Suppressor macrophage (primary cell): ENCODE results near the gene CERK.
A peak's percentile ranks its signal among the peaks of the same experiment; 100 is the strongest.

ENCODE experiments used
- DNase-seq, 4 experiments: peaks; one replicate each; pipeline ENCODE4 v3.0.0-alpha.2; 2020 to 2022

Gene CERK

DNA sequence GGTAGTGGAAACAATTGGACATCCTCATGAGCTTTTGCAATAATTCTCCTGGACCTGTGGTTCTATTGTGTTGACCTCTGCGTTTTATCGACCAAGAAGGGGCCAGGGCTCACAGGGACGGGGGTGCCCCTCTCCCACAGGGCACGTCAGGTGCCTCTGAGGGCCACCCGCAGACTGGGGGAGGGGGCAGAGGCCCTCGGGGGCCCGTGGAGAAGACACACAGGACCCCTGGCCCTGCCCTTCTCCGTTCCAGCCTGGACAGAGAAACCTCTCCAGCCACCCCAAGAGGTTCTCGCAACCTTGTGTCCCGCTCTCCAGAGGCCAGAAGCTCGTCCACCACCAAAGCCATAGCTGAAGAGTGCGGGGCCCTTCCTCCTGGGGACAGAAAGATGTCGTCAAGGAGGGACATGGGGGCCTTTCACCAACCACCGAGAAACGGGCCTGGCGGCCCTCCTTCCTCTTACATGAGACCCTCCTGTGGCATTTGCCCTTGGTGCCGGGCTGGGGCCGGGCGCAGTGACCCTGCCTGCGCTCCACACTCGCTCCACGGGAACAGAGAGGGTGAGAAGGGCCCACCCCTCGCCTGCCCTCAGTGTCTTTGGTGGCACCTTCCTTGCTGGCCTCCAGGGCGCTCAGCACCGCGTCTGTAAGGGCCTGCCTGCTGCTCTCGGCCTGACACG lies 60.6 kb downstream of the CERK start:
- no peak for DNase-seq

DNA sequence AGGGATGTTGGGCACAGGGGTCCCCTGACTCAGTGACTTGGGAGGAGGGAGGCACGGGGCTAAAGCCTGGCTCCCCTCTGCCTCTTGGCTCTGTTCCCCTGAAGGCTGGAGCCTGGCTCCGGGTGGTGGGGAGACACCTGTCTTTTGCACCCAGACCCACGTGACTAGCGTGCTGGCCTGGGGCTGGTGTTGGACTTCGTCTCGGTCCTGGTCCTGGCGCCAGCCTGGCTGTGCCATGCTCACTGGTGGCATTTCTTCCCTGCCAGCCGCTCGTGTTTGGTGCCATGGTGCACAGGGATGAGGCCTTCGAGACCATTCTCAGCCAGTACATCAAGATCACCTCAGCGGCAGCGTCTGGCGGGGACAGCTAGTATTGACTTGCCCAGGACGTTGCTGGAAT lies 61.2 kb downstream of the CERK start:
- DNase-seq = no peak

DNA sequence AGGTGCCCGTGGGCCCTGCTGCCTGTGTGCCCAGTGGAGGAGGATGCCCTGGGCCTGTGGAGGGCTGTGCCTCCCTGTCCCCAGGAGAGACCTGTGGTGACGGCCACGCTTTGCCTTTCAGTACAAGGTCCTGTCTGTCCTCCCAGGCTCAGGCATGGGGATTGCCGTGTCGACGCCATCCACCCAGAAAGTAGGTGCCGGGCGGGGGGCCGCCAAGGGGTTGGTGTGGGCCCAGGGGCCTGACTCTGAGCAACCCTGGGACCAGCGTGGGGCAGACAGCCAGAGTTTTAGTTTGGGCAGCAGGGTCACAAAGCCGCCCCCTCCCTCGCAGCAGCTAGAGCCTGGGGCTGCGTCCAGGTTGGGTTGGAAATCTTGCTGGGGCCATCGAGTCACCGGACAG lies 61.6 kb downstream of the CERK start:
- DNase-seq = no peak

DNA sequence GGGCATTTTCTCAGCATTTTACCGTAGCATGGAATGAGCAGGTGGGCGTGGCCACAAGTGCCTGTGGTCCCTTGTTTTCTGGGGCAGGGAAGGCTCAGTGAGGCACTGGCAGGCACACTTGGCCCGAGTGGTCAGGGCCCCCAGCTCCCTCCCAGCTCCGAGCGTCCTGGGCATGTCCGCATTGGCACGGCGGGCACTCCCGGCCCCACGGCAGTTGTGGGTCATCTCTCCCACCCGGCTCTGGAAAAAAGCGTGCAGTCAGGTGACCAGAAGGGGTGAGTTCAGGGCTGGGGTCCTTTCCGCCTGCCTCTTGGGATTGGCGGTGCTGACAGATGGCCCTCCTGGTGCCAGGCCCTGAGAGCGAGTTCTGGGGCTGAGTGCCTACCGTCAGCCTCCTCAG lies 62.1 kb downstream of the CERK start:
- DNase-seq = no peak

DNA sequence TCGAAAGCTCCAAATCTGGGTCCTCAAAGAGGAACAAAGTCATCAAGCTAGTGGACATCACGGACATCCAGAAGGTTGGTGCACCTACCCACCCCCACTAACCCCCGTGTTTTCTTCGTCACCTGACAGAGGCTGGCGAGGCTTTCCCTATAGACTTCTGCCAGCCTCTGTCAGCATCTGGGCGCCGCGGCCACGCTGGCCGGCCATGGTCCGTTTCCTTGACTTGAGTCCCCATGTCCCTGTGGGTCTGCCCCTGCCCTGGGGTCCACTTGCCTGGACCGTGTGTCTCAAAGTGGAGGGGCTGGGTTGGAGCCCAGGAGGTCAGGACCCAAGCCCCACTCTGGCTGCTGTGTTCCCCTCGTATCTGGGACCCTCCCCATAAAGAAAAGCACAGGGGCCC lies 62.6 kb downstream of the CERK start:
- DNase-seq = no peak

DNA sequence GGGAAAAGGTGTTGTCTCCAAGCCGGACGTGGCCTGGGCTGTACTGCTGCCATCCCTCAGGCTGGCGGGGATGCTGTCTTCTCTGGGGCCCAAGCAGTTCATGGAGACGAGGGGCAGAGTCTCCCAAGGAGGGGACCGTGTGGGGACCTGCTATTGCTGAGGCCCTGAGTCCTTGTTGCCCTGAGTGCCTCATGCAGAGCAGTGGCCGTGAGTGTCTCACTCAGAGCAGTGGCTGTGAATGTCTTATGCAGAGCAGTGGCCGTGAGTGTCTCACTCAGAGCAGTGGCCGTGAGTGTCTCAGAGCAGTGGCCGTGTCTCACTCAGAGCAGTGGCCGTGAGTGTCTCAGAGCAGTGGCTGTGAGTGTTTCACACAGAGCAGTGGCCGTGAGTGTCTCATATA lies 63.1 kb downstream of the CERK start:
- DNase-seq = no peak

DNA sequence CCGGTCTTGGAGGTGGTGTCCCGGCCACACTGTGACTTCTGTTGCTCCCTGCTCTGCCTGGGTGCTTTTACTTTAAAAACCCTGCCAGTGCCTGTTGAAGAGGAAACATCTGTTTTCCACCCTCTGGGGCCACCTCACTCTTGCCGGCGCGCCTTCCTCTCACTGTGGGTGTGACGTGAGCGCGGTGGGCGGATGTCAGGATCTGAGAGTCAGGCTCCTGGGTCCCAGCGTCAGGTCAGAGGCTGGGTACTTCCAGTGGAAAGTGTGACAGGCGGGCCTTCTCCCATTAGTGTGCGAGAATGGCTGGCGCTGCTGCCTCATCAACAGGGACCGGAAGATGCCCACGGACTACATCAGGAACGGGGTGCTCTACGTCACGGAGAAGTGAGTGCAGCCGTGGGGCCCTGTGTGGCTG lies 63.7 kb downstream of the CERK start:
- peak; percentile 76 to 98 (median 94) for DNase-seq

DNA sequence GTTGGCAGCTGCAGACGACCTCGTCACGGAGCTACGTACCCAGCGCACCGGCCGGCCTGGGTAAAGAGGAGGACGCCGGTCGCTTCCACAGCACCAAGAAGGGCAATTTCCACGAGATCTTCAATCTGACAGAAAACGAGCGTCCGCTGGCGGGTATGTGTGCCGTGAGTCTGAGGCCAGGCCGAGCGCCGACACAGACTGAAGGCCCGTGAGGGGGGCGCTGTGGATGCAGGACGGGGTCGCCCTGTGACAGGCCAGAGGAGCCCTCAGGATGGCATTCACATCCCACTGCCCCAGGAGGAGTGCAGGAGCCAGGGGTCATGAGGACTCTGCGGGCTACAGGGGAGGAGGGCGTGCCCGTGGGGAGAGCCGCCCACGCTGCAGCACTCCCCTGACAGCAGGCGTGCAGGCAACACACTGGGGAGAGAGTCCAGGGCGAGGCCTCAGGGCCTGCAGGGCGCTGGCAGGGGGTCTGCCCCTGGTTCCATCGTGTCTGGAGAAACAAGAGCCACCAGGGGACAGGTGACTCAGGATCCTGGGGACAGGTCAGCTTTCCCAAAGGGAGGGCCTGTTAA lies 64.3 kb downstream of the CERK start:
- peak in 3 of 4 experiments; percentile 36 to 49 (median 37) for DNase-seq

DNA sequence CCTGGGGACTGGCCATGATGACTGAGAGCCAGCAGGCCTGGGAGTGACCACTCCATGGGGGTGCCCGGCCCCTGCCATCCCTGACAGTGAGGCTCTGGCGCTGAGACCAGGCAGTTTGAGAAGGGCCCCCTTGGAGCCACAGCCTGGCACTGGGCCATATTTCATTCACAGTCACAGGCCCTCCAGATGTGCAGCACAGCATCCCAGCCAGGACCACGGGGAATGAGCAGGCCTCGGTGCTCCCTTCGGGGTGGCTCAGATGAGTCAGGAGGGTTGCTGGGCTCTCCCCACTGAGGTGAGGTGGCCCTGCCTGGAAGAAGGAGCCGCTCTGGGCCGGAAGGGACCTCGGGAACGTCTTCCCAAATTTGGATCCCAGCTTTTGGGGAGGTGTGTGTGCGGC lies 64.8 kb downstream of the CERK start:
- no peak for DNase-seq

DNA sequence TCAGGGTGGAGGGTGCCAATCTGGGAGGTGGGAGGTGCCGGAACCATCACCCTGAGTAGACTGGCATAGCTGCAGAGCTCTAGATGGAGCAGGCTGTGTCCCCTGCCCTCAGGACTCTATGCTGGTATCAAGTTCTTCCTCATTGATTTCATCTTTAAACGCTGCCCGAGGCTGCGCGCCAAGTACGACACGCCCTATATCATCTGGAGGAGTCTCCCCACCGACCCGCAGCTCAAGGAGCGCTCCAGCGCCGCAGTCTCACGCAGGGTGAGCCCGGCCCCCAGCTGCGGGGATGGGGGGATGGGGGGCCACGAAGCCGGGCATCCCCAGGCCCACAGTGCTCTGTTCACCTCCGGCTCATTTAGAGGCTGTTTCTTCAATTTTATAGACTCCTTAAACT lies 65.3 kb downstream of the CERK start:
- no peak for DNase-seq

DNA sequence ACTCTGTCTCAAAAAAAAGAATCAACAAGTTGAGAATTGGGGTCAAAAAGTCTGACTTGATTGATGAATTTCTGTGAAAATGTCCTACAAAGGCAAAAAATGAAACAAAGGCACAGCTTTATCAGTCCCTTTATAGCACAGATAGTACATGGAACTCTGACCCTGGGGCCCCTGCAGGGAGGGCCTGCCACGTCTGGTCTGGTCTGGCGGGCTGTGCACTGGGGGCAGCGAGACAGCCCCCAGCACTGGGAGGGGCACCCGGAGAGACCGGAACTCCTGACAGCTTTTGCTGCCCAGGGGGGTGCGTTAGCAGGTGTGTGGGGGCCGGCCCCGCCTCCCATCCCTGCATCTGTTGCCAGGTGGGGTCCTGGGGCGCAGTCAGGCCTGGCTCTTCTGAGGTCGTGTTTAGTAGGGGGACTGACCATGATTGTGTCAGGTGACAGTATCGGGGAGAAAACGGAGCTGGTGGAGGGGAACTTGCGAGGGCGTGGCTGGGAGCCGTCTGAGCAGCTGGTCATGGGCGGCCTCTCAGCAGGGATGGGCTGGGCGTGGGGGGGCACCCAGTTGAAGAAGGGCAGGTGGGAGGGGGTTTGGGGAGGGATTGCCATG lies 66.1 kb downstream of the CERK start:
- DNase-seq = no peak

DNA sequence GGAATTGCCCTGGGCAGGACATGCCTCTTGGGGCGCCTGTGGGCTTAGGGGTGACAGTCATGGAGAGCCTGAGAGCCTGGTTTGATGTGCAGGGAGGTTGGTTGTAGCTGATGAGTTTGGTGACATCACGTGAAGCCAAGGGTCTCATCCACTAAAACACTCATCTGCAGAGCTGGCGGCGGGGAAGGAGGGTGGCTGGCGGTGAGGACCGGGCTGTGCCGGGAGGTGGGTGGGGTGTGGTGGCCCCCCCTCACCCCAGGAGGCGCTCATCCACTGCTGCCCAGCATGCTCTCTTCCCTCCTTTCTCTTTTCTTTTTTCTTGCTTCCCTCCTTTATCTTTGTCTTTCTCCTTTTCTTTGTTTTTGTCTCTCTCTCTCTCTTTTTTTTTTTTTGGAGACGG lies 68.9 kb downstream of the CERK start:
- DNase-seq = no peak

DNA sequence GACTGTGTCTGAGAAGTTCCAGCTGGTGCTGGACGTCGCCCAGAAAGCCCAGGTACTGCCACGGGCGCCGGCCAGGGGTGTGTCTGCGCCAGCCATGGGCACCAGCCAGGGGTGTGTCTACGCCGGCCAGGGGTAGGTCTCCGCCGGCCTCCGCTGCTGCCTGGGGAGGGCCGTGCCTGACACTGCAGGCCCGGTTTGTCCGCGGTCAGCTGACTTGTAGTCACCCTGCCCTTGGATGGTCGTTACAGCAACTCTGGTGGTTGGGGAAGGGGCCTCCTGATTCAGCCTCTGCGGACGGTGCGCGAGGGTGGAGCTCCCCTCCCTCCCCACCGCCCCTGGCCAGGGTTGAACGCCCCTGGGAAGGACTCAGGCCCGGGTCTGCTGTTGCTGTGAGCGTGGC lies 69.9 kb downstream of the CERK start:
- no peak for DNase-seq

DNA sequence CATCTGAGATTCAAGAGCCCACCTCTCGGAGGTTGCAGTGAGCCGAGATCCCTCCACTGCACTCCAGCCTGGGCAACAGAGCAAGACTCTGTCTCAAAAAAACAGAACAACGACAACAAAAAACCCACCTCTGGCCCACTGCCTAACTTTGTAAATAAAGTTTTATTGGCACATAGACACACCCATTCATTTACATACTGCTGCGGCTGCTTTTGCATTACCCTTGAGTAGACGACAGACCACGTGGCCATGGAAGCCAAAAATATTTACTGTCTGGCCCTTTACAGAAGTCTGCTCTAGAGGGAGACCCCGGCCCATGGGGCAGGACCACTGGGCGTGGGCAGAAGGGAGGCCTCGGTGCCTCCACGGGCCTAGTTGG lies 70.8 kb downstream of the CERK start:
- no peak for DNase-seq

DNA sequence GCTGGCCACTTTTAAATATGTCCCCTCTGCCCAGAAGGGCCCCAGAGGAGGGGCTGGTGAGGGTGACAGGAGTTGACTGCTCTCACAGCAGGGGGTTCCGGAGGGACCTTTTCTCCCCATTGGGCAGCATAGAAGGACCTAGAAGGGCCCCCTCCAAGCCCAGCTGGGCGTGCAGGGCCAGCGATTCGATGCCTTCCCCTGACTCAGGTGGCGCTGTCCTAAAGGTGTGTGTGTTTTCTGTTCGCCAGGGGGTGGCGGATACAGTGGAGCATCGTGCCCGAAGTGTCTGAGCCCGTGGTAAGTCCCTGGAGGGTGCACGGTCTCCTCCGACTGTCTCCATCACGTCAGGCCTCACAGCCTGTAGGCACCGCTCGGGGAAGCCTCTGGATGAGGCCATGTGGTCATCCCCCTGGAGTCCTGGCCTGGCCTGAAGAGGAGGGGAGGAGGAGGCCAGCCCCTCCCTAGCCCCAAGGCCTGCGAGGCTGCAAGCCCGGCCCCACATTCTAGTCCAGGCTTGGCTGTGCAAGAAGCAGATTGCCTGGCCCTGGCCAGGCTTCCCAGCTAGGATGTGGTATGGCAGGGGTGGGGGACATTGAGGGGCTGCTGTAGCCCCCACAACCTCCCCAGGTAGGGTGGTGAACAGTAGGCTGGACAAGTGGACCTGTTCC lies 71.3 kb downstream of the CERK start:
- no peak for DNase-seq

DNA sequence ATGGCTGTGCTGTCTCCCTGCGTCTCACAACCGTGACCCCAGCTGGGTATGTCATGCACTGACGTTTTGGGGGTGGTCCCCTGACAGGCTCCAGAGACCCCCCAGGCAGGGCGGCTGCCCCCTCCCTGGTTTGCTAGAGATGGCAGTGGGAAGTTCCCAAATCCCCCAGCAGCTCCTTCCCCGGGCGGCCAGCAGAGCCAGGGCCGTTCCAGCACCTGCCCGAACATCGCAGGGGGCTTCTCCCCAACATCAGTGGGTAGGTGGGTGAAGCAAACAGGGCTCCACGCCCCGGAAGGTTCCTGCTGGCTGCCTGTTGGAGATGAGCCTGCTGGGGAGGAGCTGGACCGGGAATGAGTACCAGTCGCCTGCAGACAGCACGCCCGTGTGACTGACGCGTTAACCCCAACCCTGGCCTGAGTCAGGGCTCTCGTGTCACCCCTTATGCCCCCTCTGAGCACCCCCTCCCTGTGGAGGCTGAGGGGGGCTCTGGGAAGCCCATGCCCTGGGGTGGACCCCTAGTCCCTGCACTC lies 72.2 kb downstream of the CERK start:
- DNase-seq = no peak

DNA sequence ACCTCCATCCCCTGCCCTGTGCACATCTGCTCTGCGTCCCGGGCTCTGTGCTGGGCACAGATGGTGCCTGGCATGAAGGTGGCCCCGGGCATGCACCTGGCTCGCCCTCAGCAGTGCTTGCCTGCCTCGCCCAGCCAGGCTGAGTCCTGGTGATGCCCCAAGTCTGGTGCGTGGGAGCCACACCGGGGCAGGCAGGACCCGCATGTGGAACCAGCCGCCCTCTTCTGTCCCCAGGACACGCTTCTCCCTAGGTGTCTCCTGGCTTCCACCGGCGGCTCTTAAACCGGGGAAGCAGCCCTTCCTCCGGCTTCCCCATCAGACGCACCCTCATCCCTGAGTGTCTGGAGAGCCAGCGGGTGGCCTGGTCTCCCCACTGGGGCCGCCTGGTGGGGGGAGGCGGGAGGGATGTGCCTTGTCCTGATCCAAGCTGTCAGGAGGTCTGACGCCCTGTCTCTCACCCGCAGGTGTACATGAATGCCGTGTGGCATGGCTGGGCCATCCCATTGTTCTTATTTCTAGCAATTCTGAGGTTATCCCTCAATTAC lies 72.8 kb downstream of the CERK start:
- no peak for DNase-seq

DNA sequence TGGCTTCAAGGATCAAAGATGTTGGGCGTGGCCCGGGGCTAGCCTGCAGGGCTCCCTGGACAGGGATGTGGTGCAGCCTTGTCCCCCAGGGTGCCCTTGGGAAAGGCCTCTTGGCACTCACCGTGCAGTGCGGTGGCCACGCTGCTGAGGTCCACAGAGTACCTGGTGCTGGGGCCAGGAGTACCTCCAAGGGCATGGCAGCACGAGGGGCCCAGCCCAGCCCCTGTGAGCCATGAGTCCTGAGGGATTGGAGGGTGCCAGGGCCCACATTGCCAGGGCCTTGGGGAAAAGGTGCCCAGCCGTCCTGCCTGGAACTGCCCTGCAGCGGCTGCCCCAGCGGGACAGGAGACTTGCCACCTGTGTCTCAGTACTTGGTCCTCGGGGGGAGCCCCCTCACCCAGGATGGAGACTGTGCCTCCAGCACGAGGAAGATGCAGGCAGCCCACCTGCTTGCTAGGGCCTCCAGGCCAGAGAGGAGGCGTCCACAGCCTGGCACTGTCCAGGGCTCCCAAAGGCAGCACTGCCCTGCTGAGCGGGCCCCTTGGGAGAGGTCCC lies 73.7 kb downstream of the CERK start:
- no peak for DNase-seq

DNA sequence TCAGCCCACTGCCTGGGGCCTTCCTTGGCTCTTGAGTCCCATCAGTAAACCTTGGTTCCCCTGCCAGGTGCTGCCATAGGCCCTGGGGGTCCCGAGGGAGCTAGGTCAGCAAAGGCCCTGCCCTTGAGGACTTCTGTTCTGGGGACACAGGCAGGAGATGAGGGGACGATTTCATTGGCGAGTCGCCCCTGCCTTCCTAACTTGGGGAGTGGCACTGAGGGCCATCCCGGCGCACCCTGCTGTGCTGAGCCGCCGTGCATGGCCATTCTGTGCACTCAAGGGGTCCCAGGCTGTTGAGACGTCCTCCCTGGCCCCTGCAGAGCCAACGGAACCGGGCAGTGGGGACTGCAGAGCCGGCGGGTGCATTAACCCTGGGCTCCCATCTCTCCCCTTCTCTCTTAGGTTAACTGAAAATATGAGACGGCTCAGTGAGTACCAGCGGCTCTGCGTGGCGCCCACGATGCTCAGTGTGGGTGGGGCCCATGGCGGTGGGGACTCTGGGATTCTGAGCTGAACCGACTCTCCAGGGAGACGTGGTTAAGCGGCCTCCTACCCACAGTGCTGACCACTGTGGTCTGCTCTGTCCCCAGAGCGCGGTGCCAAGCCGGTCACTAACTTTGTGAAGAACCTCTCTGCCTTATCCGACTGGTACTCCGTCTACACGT lies 74.5 kb downstream of the CERK start:
- no peak for DNase-seq

DNA sequence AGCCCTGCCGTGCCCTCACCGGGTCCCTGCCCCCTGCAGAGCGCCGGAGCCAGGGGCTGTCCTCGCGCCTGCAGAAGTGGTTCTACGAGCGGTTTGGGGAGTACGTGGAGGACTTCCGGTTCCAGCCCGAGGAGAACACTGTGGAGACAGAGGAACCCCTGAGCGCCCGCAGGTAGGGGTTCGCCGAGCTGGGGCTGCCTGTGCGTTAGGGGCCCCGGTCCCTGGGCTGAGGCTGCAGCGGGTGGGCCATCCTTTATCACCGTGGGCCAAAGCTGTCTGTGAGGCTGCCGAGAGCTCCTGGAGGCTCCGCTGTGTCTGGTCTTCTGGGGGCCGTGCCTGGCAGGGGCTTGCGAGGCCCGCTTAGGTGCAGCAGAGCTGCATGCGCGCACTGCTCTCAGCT lies 75.1 kb downstream of the CERK start:
- DNase-seq = no peak

DNA sequence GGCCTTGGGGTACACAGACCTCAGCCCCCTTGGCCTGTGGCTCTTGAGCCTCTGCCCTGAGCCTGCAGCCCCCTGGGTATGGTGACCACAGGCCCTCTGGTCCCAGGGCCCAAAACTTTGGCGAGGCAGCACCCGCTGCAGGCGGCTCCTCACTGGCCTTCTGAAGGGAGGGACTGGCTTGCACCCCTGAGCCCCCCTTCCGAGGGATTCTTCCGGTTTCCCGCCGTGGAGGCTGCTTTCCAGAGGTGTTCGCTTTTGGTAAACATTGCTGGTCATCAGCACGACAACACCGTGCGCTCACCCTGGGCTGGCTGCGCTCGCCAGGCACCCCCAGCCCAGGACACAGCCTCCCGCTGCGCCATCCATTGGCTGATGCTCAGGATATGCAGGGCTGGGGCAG lies 75.8 kb downstream of the CERK start:
- no peak for DNase-seq

DNA sequence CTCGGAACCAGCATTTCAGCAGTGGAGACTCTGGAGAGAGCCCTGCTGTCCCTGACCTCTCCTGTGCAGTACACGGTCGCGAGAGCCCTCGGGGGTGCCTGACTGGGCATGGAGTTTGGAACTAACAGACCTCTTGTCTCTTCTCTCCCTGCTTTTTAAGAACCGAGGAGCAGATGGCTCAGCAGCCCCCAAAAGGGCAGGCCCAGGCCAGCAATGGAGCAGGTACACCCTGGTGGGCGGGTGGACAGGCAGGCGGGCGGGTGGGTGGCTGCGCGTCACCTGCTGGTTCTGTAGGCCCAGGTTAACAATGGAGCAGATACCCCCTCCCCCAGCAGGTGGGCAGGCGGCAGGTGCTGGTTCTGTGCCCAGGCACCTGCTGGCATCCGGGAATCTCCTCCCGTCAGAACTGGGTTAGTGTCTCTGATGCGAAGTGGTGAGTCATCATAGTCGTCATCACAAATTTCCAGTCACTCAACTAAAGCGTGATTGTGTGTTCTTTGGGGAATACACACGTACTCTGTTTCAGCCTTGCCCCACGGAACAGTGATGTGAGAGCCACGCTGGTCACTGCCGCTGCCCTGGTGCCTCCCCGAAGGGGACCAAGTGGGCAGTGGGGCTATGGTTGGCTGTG lies 76.7 kb downstream of the CERK start:
- DNase-seq = no peak
